Right lobe of liver (tissue), 4 donors: ENCODE results near the gene VDR.

Source experiments
- CTCF ChIP-seq, 4 donors: fragments of 200-600 bp in 3 of 4; fragments of 450-650 bp in 1 of 4; IDR thresholded peaks; one replicate each; pipeline versions ENCODE4 v1.5.1 to v1.8.0; 2016 to 2022; ENCODE audit warnings: antibody characterized with exemption in 4 of 4, mild to moderate bottlenecking in 2 of 4
- POLR2A ChIP-seq: fragments of 450-650 bp; IDR thresholded peaks from one replicate; pipeline ENCODE4 v1.6.1; 2017; ENCODE audit warnings: antibody characterized with exemption, mild to moderate bottlenecking
- donor health status: DM: no; HTN: no; CAD: no.
- donor health status: DM: no; HTN: no; CAD: no.
- donor health status: DM: no; HTN: yes; CAD: no.

- TF ChIP-seq CTCF (IDR thresholded peaks at IDR 0.05) (no peak), POLR2A (no peak)
Measured at GRCh38 chr12:47822401-47822800, 82.4 kb downstream of the VDR start.
